PC-3 (cell line): ENCODE results near the gene PIGU.

Experiments used
- CTCF ChIP-seq: fragments of 300-600 bp; sonication (generic); conservative IDR thresholded peaks from 2 replicates; pipeline ENCODE4 v1.5.1; 2017; ENCODE audit warnings: antibody characterized with exemption, low read depth, mild to moderate bottlenecking, low read length
- EZH2 ChIP-seq: fragments of 300-600 bp; sonication (generic); IDR thresholded peaks from one replicate; pipeline ENCODE4 v1.6.1; 2017; ENCODE audit warnings: antibody characterized with exemption, mild to moderate bottlenecking, low read length; ENCODE audit not compliant: unreplicated experiment

GRCh38 chr20:34560614-34561013, 116.3 kb downstream of the PIGU start:
- no peak for TF ChIP-seq EZH2
- TF ChIP-seq CTCF: no peak
